ENCODE data around the gene CACNA1B. TPM values are rescaled to one million over a fixed set of nuclear protein-coding genes. Genes with fewer than 3 reads are reported as not detected.

CACNA1B gene
- total and polyA plus RNA-seq, 10 donors, result under 0.01 to 0.09 (median 0.04) TPM; not detected in 4

DNA sequence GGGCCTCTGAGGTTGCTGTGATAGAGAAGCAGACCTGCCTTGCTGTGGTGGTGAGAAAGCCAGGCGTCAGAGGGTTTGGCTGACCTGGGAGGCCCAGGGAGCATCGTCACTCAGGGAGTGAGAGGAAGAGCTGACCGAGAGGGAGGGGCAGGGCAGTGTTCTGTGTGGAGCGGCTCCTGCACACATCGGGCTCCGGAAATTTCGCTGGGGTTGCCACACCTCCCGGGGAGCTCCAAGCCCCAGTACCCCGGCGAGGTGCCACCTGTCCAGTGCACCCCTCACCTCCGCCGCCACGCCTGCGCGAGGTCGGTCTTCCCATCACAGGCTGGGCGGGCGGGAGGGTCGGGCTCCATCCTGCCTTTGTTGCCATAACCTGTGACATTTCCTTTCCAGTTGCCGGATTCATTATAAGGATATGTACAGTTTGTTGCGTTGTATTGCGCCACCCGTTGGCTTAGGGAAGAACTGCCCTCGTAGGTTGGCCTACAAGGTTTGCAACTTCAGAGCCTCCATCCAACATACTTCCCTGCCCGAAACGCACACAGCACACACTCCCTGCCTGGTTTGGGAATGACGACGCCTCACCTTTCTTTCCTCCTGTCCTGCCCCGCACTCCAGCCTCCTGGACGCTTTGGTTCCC is 223.2 kb downstream of the CACNA1B start:
- intact Hi-C loops (cut with DNase I; ENCODE audit: low total_unique reads), result no loop called here
- TF ChIP-seq POLR2AphosphoS5 (IDR thresholded peaks at IDR 0.05) (no peak), POLR2A (IDR thresholded peaks at IDR 0.05) (no peak)
- TF ChIP-seq, protein P1, sequence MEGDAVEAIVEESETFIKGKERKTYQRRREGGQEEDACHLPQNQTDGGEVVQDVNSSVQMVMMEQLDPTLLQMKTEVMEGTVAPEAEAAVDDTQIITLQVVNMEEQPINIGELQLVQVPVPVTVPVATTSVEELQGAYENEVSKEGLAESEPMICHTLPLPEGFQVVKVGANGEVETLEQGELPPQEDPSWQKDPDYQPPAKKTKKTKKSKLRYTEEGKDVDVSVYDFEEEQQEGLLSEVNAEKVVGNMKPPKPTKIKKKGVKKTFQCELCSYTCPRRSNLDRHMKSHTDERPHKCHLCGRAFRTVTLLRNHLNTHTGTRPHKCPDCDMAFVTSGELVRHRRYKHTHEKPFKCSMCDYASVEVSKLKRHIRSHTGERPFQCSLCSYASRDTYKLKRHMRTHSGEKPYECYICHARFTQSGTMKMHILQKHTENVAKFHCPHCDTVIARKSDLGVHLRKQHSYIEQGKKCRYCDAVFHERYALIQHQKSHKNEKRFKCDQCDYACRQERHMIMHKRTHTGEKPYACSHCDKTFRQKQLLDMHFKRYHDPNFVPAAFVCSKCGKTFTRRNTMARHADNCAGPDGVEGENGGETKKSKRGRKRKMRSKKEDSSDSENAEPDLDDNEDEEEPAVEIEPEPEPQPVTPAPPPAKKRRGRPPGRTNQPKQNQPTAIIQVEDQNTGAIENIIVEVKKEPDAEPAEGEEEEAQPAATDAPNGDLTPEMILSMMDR (IDR thresholded peaks at IDR 0.05 in 8 of 11, conservative IDR thresholded peaks at IDR 0.05 in 3 of 11), result no peak
- Histone ChIP-seq H3K27me3 (replicated peaks in 1 of 7) (peaks cover 0 to 30% (median 0%) of the 10 kb centered on the region in 7 donors), H3K4me1 (no peaks in the 10 kb centered on the region), H3K27ac (no peak overlapping the region), H3K4me3 (no peak overlapping the region), H3K9me3 (no peaks in the 10 kb centered on the region), H3K36me3 (no peaks in the 10 kb centered on the region)
- peak; percentile 47 for DNase-seq
- WGBS, 5 donors, result 72 to 89% (median 79%) methylated on average over 23 to 30 of the region's 30 CpGs

- Histone ChIP-seq H3K27ac (no peak overlapping the region), H3K36me3 (no peaks in the 10 kb centered on the region), H3K4me3 (no peak overlapping the region), H3K9me3 (no peaks in the 10 kb centered on the region), H3K4me1 (no peaks in the 10 kb centered on the region), H3K27me3 (replicated peaks in 1 of 7) (peaks cover 0 to 38% (median 0%) of the 10 kb centered on the region in 7 donors)
- TF ChIP-seq POLR2A (IDR thresholded peaks at IDR 0.05) (no peak), POLR2AphosphoS5 (IDR thresholded peaks at IDR 0.05) (no peak)
- TF ChIP-seq, protein P1 (IDR thresholded peaks at IDR 0.05 in 8 of 11, conservative IDR thresholded peaks at IDR 0.05 in 3 of 11), result no peak
- peak; percentile 51 for DNase-seq
- intact Hi-C loops (cut with DNase I; ENCODE audit: low total_unique reads), result no loop called here
- WGBS, 5 donors, result 84 to 90% (median 86%) methylated on average over 10 to 16 of the region's 16 CpGs
Measured at GRCh38 chr9:138101444-138102234, 224.1 kb downstream of the CACNA1B start.

- no peaks in the 10 kb centered on the region for H3K4me1 ChIP-seq
- H3K4me3 ChIP-seq, result no peak overlapping the region
- peak; percentile 58 for DNase-seq
- TF ChIP-seq POLR2A (IDR thresholded peaks at IDR 0.05) (no peak), POLR2AphosphoS5 (IDR thresholded peaks at IDR 0.05) (no peak)
- TF ChIP-seq, protein P1 (IDR thresholded peaks at IDR 0.05 in 8 of 11, conservative IDR thresholded peaks at IDR 0.05 in 3 of 11), result no peak
- H3K27ac ChIP-seq, result no peak overlapping the region
- intact Hi-C loops (cut with DNase I; ENCODE audit: low total_unique reads), result no loop called here
- peaks cover 0 to 44% (median 0%) of the 10 kb centered on the region in 7 donors for H3K27me3 ChIP-seq (replicated peaks in 1 of 7)
- 75 to 82% (median 79%) methylated on average over 23 of the region's 23 CpGs for WGBS, 5 donors
- no peaks in the 10 kb centered on the region for H3K36me3 ChIP-seq
- H3K9me3 ChIP-seq, result no peaks in the 10 kb centered on the region
Measured at GRCh38 chr9:138102246-138103051, 224.9 kb downstream of the CACNA1B start.

All from spleen (tissue), 11 donors.